H1 (cell line): ENCODE results near the gene BARHL2. TPM values are rescaled to one million over a fixed set of nuclear protein-coding genes. Genes with fewer than 3 reads are reported as not detected.
A peak's percentile ranks its signal among the peaks of the same experiment; 100 is the strongest.

Experiments used
- CTBP2 ChIP-seq: IDR thresholded peaks from 2 replicates; pipeline ENCODE4 v1.7.0; 2011; ENCODE audit warnings: borderline replicate concordance, mild to moderate bottlenecking, moderate library complexity, mixed read lengths, low read length; ENCODE audit not compliant: insufficient read depth, insufficient read length
- CTCF ChIP-seq, 3 experiments: IDR thresholded peaks; 1 replicate in 2 of 3; 2 replicates in 1 of 3; pipeline versions ENCODE4 v1.5.1 to v1.6.1; 2011; ENCODE audit warnings: low read length in 3 of 3, mild to moderate bottlenecking in 3 of 3, inconsistent platforms in 2 of 3, low read depth in 1 of 3, moderate library complexity in 1 of 3; ENCODE audit not compliant: insufficient read depth in 1 of 3; ENCODE audit errors: control extremely low read depth in 1 of 3
- GABPA ChIP-seq: IDR thresholded peaks from 2 replicates; pipeline ENCODE4 v1.6.1; 2011; ENCODE audit warnings: mild to moderate bottlenecking, low read length, moderate library complexity, borderline replicate concordance; ENCODE audit not compliant: insufficient read depth
- GTF2F1 ChIP-seq: IDR thresholded peaks from 2 replicates; pipeline ENCODE4 v1.6.1; 2012; ENCODE audit warnings: low read depth, low read length, improper control_type of control experiment, borderline replicate concordance
- NANOG ChIP-seq: IDR thresholded peaks from 2 replicates; pipeline ENCODE4 v1.6.1; 2011; ENCODE audit warnings: low read length, low read depth, mild to moderate bottlenecking, inconsistent platforms; ENCODE audit not compliant: insufficient read depth, poor library complexity, severe bottlenecking
- ZNF274 ChIP-seq: IDR thresholded peaks from 2 replicates; pipeline ENCODE4 v1.7.0; 2012; ENCODE audit warnings: low read length, borderline replicate concordance; ENCODE audit errors: extremely low read depth
- polyA plus RNA-seq, 7 experiments: library from polyadenylated mRNA; depleted of rRNA in 3 of 7; stranded (reverse) in 5 of 7; unstranded in 2 of 7; fragments of >200 nt in 5 of 7; fragments of 200-250 nt in 2 of 7; gene quantifications; 1 replicate in 5 of 7; 2 replicates in 1 of 7; 4 replicates in 1 of 7; pipeline versions ENCODE4 v1.2.1 to v1.2.3, GENCODE V29; 2011 to 2013; ENCODE audit warnings: missing spikeins in 2 of 7, mixed read lengths in 2 of 7
- total RNA-seq: library from RNA; stranded (reverse); fragmentation: NEBNext Ultra II Directional; extraction: Animal tissue kit (Norgen Biotek cat#: 25700); gene quantifications from 2 replicates; pipeline ENCODE4 v1.2.1, GENCODE V29; 2021

The BARHL2 gene
- total and polyA plus RNA-seq, 2 of the 8 experiments (the other 6 are each of a cell fraction or from before 2014, with no cell fraction given) = 0.15 TPM; not detected in 1

GRCh38 chr1:90729504-90730242, 12.6 kb upstream of the BARHL2 start (continued):
- TF ChIP-seq ZNF274 = no peak
- peak; percentile 45 for TF ChIP-seq CTBP2
- peak; percentile 6 for TF ChIP-seq NANOG
- peak; percentile 44; the same call in 1 of the 2 replicates for TF ChIP-seq GABPA
- TF ChIP-seq GTF2F1 = no peak
- peak; percentile 80 to 88 (median 82) for TF ChIP-seq CTCF (IDR thresholded peaks at IDR 0.05; ENCODE audit: control extremely low read depth in 1 of 3, insufficient read depth in 1 of 3, low read depth in 1 of 3, low read length in 3 of 3)
